K562 (cell line): ENCODE results near the gene HGD. TPM values are rescaled to one million over a fixed set of nuclear protein-coding genes. Genes with fewer than 3 reads are reported as not detected.

ENCODE experiments used
- ARID3A ChIP-seq: IDR thresholded peaks from 2 replicates; pipeline ENCODE4 v1.6.1; 2012; ENCODE audit warnings: low read depth, low read length, improper control_type of control experiment, borderline replicate concordance
- ATF6 ChIP-seq: sonication (generic); formaldehyde crosslinking; IDR thresholded peaks from 2 replicates; pipeline ENCODE4 v1.4.0; 2020; ENCODE audit warnings: mild to moderate bottlenecking, missing genetic modification reagents
- ELF1 ChIP-seq: fragments of 200-800 bp; sonication (Bioruptor generic); IDR thresholded peaks from 2 replicates; pipeline ENCODE4 v1.6.1; 2016; ENCODE audit warnings: missing genetic modification characterization, missing compliant biosample characterization
- HMBOX1 ChIP-seq: sonication (generic); IDR thresholded peaks from 2 replicates; pipeline ENCODE4 v1.6.1; 2016
- JUNB ChIP-seq: fragments of 450-650 bp; formaldehyde crosslinking; conservative IDR thresholded peaks from 2 replicates; pipeline ENCODE4 v1.4.0; 2020; ENCODE audit warnings: mild to moderate bottlenecking
- KDM4B ChIP-seq, 2 experiments: fragments of 450-650 bp in 1 of 2; sonication (generic) in 1 of 2; IDR thresholded peaks; 2 replicates each; pipeline ENCODE4 v1.6.1; 2016 to 2017; ENCODE audit warnings: borderline replicate concordance in 2 of 2, antibody characterized with exemption in 1 of 2, low read depth in 1 of 2, mild to moderate bottlenecking in 1 of 2
- MLX ChIP-seq, 2 experiments: fragments of 450-650 bp in 1 of 2; sonication (generic) in 1 of 2; formaldehyde crosslinking; conservative IDR thresholded peaks; 2 replicates each; pipeline versions ENCODE4 v1.4.0 to v1.8.1; 2020 to 2022; ENCODE audit warnings: mild to moderate bottlenecking in 1 of 2, missing genetic modification reagents in 1 of 2
- NCOA2 ChIP-seq, 2 experiments: fragments of 450-650 bp; IDR thresholded peaks; 2 replicates each; pipeline ENCODE4 v1.6.1; 2018; ENCODE audit warnings: mild to moderate bottlenecking in 2 of 2, moderate library complexity in 1 of 2; ENCODE audit not compliant: partially characterized antibody in 2 of 2
- NCOA4 ChIP-seq: fragments of 450-650 bp; IDR thresholded peaks from 2 replicates; pipeline ENCODE4 v1.6.1; 2018; ENCODE audit warnings: mild to moderate bottlenecking; ENCODE audit not compliant: partially characterized antibody
- NCOR1 ChIP-seq: fragments of 450-650 bp; IDR thresholded peaks from 2 replicates; pipeline ENCODE4 v1.6.1; 2016; ENCODE audit warnings: mild to moderate bottlenecking, moderate library complexity
- STAT6 ChIP-seq: sonication (generic); formaldehyde crosslinking; IDR thresholded peaks from 2 replicates; pipeline ENCODE4 v1.8.1; 2023; ENCODE audit warnings: mild to moderate bottlenecking, missing genetic modification reagents
- TAF9B ChIP-seq: fragments of 450-650 bp; IDR thresholded peaks from 2 replicates; pipeline ENCODE4 v1.6.1; 2018; ENCODE audit warnings: mild to moderate bottlenecking; ENCODE audit not compliant: partially characterized antibody
- TARDBP ChIP-seq: fragments of 450-650 bp; IDR thresholded peaks from 2 replicates; pipeline ENCODE4 v1.6.1; 2016
- ZNF277 ChIP-seq: fragments of 250-450 bp; sonication (Bioruptor Pico); IDR thresholded peaks from 2 replicates; pipeline ENCODE4 v1.8.0; 2022; ENCODE audit warnings: inconsistent platforms, mild to moderate bottlenecking, moderate library complexity, borderline replicate concordance
- ZNF583 ChIP-seq: fragments of 250-450 bp; sonication (Bioruptor Pico); IDR thresholded peaks from 2 replicates; pipeline ENCODE4 v1.4.0; 2020
- ZNF785 ChIP-seq: fragments of 250-450 bp; sonication (Bioruptor Pico); IDR thresholded peaks from 2 replicates; pipeline ENCODE4 v1.4.0; 2020; ENCODE audit warnings: mild to moderate bottlenecking
- polyA plus RNA-seq, 8 experiments: library from polyadenylated mRNA; depleted of rRNA in 4 of 8; stranded (reverse) in 5 of 8; unstranded in 3 of 8; fragments of >200 nt; fragmentation: Nextera tagmentation in 2 of 8; fragmentation: Illumina TruSeq in 1 of 8; extraction: Ambion mirVana in 2 of 8; extraction: Trizol in 1 of 8; gene quantifications; 2 replicates each; pipeline versions ENCODE4 v1.2.1 to v1.2.3, GENCODE V29; 2011 to 2014; ENCODE audit warnings: inconsistent platforms in 1 of 8, missing spikeins in 1 of 8
- total RNA-seq, 7 experiments: library from RNA; depleted of rRNA in 6 of 7; stranded (reverse); fragments of >200 nt in 6 of 7; fragmentation: Illumina TruSeq in 2 of 7; extraction: Trizol in 2 of 7; gene quantifications; 2 replicates each; pipeline versions ENCODE4 v1.2.1 to v1.2.3, GENCODE V29; 2011 to 2021; ENCODE audit warnings: low replicate concordance in 1 of 7

Gene HGD
- total and polyA plus RNA-seq, 9 of the 15 experiments (the other 6 are each of a cell fraction or from before 2014, with no cell fraction given) = 0.08 to 0.25 (median 0.17) TPM; not detected in 4

GRCh38 chr3:120622870-120623726 lies 58.9 kb downstream of the HGD start (continued):
- TF ChIP-seq MLX (CRISPR knock-in tag; conservative IDR thresholded peaks at IDR 0.05) = no peak
- TF ChIP-seq TAF9B = no peak
- no peak for TF ChIP-seq ATF6 (CRISPR knock-in tag)
- TF ChIP-seq KDM4B (IDR thresholded peaks at IDR 0.05; ENCODE audit: borderline replicate concordance in 2 of 2, low read depth in 1 of 2) = no peak
- no peak for TF ChIP-seq ZNF785 (CRISPR knock-in tag)
- TF ChIP-seq NCOA4 = no peak
- TF ChIP-seq ZNF277 (CRISPR knock-in tag) = no peak
- no peak for TF ChIP-seq NCOA2 (IDR thresholded peaks at IDR 0.05; ENCODE audit: partially characterized antibody in 2 of 2)
- TF ChIP-seq ZNF583 (CRISPR knock-in tag) = no peak
- no peak for TF ChIP-seq NCOR1
- TF ChIP-seq ELF1 (tag) = no peak
- no peak for TF ChIP-seq STAT6
- TF ChIP-seq TARDBP = no peak
- TF ChIP-seq ARID3A = no peak
- TF ChIP-seq JUNB (CRISPR knock-in tag) = no peak
- TF ChIP-seq HMBOX1 = peak; percentile 90
